OCI-M2 (cell line): Measurements from ENCODE around the gene ITIH1.

Source experiments
- DNase-seq: peaks from one replicate; lab custom pipeline; 2025; ENCODE audit not compliant: unreplicated experiment; lab: John Stamatoyannopoulos, UW

Gene ITIH1

GRCh38 chr3:52790337-52790736, 12.9 kb downstream of the ITIH1 start:
- no peak for DNase-seq

DNA sequence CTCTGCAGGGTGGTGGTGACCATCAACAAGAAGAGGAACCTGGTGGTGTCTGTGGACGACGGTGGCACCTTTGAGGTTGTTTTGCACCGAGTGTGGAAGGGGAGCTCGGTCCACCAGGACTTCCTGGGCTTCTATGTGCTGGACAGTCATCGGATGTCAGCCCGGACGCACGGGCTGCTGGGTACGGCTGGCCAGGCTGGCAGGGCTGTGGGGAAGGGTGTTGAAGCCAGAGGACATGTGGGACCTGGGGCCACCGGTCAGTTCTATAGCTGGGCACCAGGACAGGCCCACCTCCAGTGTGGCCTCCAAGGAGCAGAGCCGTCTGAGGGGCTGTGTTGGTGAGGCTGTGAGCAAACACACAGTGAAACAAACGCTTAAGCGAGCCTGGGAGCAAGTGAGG, 13.3 kb downstream of the ITIH1 start:
- no peak for DNase-seq

DNA sequence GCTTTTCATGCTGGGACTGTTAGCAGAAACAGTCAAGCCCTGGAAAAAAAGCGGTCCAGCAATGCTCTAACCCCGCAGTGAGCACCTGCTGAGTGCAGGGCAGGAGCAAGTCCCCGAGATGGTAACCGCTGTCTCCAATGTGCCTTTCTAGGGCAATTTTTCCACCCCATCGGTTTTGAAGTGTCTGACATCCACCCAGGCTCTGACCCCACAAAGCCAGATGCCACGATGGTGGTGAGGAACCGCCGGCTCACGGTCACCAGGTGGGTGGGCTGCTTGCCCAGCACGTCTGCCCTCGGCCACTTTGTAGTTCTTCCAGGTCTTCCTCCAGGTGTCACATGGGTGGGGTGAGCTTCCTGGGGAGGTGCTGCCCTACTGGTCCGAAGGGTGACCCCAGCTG, 14.0 kb downstream of the ITIH1 start:
- no peak for DNase-seq

- DNase-seq = no peak
Measured at GRCh38 chr3:52791928-52792327, 14.5 kb downstream of the ITIH1 start.

DNA sequence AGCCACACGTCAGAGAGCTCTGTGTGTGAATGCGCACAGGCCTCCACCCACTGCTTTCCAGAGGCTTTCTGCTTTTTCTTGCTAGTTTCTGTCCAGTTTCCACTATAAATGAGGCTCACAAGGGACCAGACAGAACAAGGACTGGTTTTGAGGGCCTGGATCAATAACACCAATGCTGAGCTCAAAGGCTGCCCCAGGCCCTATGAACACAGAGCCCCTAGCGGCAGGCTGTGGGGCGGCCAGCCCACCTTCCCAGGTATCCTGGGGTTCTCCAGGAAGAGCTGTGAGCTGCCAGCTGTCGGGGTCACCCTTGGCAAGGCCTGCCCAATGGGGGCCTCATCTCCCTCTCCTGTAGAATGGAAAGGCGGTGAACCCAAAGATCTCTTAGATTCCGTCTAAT, 15.0 kb downstream of the ITIH1 start:
- no peak for DNase-seq

- DNase-seq = no peak
Measured at GRCh38 chr3:52792961-52793695, 15.7 kb downstream of the ITIH1 start.

DNA sequence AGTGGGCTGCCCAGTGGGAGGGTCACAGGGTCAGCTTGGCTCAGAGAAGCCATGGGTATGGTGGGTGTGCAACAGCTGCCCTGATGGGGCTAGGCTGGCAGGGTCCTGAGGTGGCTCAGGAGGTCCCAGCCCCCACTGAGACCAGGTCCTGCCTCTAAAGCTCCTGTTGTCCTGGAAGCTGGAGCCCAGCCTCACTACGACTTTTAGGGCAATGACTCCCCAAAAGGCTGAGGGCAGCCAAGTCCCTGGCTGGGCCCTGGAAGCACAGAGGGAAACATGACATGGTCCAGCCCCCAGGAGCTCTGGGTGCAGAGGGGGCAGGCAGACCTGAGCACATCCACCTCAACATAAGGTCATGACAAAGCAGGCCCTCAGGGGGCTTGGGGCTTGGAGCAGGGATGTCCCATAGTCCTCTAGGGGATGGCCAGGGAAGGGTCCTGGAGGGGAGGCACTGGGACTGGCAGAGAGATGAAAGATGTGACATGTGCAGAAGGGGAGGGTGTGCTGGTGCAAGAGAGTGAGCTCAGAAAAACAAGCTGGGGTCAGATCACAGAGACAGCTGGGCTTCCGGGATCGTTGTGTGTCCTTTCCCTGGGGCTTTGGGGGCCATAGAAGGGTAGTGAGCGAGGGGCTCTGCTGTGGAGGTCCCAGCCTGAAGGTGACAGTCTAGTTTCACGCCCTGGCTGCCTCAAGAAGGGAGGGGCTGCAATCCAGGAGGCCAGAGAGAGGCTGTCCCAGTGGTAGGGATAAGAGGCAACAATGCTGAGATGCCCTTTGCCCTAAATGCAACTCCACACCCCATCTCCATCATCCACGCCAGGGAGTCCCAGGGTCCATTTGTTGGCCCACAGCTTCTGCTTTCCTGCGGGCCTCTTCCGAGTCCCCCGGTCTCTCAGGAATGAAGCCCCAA, 16.6 kb downstream of the ITIH1 start:
- no peak for DNase-seq

- no peak for DNase-seq
Measured at GRCh38 chr3:52794612-52795099, 17.3 kb downstream of the ITIH1 start, which contains the start of gene ITIH3. TSS of gene ITIH3 (plus strand) at chr3:52794796. CDS start at chr3:52794804, 8 bp downstream.

GRCh38 chr3:52795298-52795900, 18.0 kb downstream of the ITIH1 start:
- DNase-seq = no peak

DNA sequence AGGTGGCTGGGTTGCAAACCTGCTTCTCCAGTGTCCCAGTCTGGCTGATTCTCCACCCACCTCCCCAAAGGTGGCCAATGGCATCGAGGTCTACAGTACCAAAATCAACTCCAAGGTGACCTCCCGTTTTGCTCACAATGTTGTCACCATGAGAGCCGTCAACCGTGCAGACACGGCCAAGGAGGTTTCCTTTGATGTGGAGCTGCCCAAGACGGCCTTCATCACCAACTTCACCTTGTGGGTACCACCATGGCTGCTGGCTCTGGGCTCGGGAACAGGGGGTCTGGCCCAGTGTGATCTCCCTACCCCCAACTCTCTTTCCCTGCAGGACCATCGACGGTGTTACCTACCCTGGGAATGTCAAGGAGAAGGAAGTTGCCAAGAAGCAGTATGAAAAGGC, 19.0 kb downstream of the ITIH1 start:
- DNase-seq = no peak

- DNase-seq = no peak
Measured at GRCh38 chr3:52798376-52798977, 21.1 kb downstream of the ITIH1 start.

DNA sequence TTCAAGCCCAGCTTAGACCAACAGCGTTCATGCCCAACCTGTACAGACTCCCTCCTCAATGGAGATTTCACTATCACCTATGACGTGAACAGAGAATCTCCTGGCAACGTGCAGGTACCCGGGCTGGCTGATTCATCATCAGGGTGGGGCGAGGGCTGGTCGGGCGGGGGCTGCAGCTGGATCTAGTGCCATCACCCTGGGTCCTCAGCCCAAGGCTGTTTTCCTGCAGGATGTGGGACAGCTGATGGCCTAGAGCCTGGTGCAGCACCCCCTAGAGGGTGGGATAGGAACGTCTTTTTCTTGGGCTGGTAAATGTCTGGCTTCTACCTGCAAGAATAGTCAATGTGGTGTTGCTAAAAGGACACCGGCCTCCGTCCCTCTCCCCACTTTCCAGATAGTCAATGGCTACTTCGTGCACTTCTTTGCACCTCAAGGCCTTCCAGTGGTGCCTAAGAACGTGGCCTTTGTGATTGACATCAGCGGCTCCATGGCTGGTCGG, 21.6 kb downstream of the ITIH1 start:
- no peak for DNase-seq

- no peak for DNase-seq
Measured at GRCh38 chr3:52800079-52800478, 22.7 kb downstream of the ITIH1 start.

DNA sequence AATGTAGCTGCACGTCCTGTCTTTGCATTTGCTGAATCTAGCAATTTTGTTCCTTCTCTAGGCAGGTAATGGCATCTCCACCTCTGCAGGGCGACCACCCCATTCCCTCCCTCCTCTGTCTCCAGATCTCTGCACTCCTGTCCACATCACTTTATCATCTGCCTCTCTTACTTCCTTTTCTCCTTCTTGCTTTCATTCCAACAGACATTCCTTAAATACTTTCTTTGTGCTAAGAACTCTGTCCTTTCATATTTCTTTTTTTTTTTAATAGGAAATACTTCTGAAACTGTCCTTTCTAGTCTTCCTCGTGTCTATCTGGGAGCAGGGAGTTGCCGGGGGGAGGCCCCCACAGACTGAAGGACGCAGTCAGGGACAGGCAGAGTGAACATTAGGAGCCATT, 24.4 kb downstream of the ITIH1 start:
- no peak for DNase-seq

DNA sequence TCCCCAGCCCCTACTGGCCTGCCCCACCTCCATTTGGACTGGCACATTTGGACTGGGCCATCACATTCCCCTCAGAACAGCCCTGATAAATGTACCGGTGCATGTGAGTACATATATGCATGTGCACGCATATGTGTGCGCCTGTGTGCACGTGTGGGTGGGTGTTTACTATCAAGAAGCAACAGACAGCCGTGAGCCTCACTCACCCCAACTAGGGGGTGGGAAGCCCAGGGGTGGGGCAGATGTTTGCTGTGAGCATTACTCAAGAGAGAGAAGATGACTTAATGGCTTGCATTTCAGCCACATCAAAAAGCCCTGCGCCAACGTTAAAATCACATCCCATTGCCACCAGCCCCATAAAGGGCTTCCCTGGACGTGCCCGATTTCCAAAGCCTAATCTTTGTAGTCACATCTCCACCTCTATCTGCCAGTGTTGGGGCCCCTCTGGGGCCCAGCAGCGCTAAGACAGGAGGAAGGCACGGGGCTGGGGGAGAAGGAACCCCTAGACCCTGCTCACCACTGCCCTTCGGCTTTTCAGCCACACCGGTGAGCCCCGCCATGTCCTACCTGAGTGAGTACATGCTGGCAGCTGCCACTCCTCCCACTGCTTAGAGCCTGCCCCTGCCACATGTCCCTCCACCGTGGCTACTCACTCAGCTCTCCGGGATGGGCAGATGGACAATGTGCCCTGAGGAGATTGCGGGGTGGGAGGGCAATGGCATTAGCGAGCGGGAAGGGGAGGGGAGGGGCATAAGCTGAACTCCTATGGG, 28.1 kb downstream of the ITIH1 start:
- no peak for DNase-seq

DNA sequence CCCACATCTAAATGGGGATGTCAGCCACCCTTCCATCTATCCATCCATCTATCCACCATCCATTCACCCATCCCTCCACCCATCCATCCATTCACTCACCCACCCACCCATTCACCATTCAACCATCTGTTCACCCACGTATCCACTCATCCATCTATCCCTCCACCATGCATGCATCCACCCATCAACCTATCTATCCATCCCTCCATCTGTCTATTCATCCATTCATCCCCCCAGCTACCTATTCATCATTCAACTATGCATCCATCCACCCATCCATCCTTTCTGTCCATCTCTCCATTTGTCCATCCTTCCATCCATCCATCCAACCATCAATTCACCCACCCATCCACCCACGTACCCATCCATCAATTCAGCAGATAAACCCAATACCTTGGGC, 31.8 kb downstream of the ITIH1 start:
- no peak for DNase-seq

DNA sequence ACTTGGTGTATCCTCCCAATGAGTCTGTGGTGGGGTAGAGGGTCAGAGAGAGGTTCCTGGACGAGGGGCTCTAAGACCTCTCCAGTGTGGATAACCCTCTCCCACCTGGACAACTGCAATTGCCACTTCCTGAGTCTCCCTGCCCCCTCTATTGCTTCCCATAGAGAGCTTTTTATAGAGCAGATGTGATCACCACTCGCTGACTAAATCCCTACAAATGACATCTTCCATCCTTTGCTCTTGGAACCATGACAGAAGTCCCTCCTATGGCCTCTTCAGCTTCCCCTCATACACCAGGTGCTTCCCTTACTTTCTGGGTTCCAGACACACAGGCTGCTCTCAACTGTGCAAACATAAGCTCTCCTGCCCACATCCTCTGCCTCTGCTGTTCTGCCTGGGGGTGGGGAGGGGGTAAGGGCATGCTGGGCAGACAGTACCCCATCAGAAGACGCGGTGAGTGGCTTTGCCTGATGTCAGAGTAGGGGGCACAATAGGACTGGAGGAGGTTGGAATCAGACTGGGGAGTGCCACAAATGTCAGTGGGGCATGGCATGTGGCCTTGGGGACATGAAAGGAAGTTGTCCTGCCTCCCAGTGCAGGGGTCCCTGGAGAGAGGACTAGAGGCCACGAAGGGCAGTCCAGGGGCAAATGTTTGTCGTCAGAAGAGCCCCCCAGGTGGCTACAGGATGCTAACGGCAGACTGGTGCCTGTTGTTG, 32.4 kb downstream of the ITIH1 start:
- no peak for DNase-seq

- no peak for DNase-seq
Measured at GRCh38 chr3:52810923-52811322, 33.5 kb downstream of the ITIH1 start.

DNA sequence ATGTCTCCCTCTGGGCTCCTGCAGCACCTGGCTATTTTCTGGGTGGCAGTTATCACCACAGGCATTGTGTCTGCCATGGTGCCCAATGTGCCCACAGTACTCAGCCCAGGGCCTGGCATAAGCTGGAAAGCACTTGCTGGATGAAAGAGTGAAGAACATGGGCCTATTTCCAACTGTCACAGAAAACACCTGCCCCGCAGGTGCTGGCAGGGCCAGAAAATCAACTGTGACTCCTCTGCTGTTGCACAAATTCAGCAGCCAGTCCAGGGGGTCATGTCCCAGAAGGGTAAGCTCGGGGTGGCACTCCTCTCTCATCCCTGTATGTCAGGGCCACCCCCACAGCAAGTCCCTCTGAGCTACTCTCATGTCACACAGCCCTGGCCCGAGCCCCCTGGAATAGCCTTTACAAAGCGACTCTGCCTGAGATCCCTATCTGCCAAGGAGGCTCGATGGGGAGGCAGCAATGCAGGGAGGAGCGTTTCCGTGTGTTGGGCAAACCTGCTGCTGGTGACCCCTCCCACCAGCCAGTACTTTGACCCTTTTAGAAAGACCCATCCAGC, 34.1 kb downstream of the ITIH1 start:
- DNase-seq = no peak
